Ovary (tissue), 3 donors: ENCODE results near the gene SPEF2.

Experiments
- CTCF ChIP-seq, 3 donors: fragments of 450-650 bp in 2 of 3; fragments of 200-600 bp in 1 of 3; IDR thresholded peaks; one replicate each; pipeline versions ENCODE4 v1.5.1 to v1.8.0; 2016 to 2022; ENCODE audit warnings: antibody characterized with exemption in 3 of 3, mild to moderate bottlenecking in 1 of 3
- EP300 ChIP-seq: sonication (generic); formaldehyde crosslinking; IDR thresholded peaks from one replicate; pipeline ENCODE4 v1.6.1; 2017; ENCODE audit warnings: antibody characterized with exemption
- POLR2A ChIP-seq: fragments of 450-650 bp; IDR thresholded peaks from one replicate; pipeline ENCODE4 v1.6.1; 2017; ENCODE audit warnings: antibody characterized with exemption, mild to moderate bottlenecking, moderate library complexity
- donor health status: DM: no; HTN: no; CAD: no.

DNA sequence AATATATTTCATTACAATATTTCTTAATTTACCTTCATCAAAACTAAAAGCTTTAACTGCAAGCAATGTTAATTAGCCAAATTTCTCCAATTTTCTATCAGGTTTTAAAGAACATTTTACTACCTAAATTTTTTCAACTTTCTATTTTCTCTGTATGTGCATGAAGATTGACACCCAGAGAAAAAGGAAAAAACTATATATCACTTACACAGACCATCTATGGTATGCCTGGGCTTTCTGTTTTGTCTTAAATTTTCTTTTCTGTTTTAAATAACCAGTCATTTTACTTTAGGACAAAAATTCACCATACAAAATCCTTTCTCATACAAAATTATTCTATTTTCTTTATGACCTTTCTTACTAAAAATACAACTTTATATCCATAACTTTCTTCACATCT, 225.2 kb downstream of the SPEF2 start:
- no peak for TF ChIP-seq POLR2A
- TF ChIP-seq CTCF (IDR thresholded peaks at IDR 0.05) = no peak
- no peak for TF ChIP-seq EP300
